Measurements from ENCODE around the gene PSMD1.

GRCh38 chr2:231218366-231218765 lies 161.7 kb downstream of the PSMD1 start:
- TF ChIP-seq ZNF565 (CRISPR knock-in tag; conservative IDR thresholded peaks at IDR 0.05; ENCODE audit: low read depth) (no peak), PATZ1 (CRISPR knock-in tag; IDR thresholded peaks at IDR 0.05; ENCODE audit: borderline replicate concordance) (no peak)
